Suprapubic skin (tissue), 4 donors: ENCODE results near the gene SMARCA2. TPM values are rescaled to one million over a fixed set of nuclear protein-coding genes. Genes with fewer than 3 reads are reported as not detected.

ENCODE experiments used
- DNase-seq, 2 donors: peaks; one replicate each; pipeline ENCODE4 v3.0.0-alpha.2; 2019; ENCODE audit warnings: low spot score in 2 of 2
- H3K27ac ChIP-seq: fragments of 200-600 bp; sonication (generic); one replicate; pipeline ENCODE4 v1.5.1; 2019
- H3K27me3 ChIP-seq: fragments of 200-600 bp; sonication (generic); one replicate; pipeline ENCODE4 v1.5.1; 2019
- H3K36me3 ChIP-seq: fragments of 200-600 bp; sonication (generic); one replicate; pipeline ENCODE4 v1.5.1; 2019
- H3K4me1 ChIP-seq: fragments of 200-600 bp; sonication (generic); one replicate; pipeline ENCODE4 v1.5.1; 2019
- H3K4me3 ChIP-seq: fragments of 200-600 bp; sonication (generic); one replicate; pipeline ENCODE4 v1.5.1; 2019; ENCODE audit warnings: mild to moderate bottlenecking
- H3K9me3 ChIP-seq: fragments of 200-600 bp; sonication (generic); one replicate; pipeline ENCODE4 v1.5.1; 2019
- CTCF ChIP-seq, 2 donors: fragments of 200-600 bp in 1 of 2; fragments of 450-650 bp in 1 of 2; sonication (generic) in 1 of 2; IDR thresholded peaks; one replicate each; pipeline ENCODE4 v1.5.1; 2016 to 2019; ENCODE audit warnings: antibody characterized with exemption in 2 of 2, mild to moderate bottlenecking in 1 of 2, moderate library complexity in 1 of 2
- EP300 ChIP-seq: sonication (generic); formaldehyde crosslinking; IDR thresholded peaks from one replicate; pipeline ENCODE4 v1.6.1; 2017; ENCODE audit warnings: antibody characterized with exemption
- POLR2A ChIP-seq, 2 donors: fragments of 450-650 bp; IDR thresholded peaks; one replicate each; pipeline ENCODE4 v1.6.1; 2017; ENCODE audit warnings: antibody characterized with exemption in 2 of 2, mild to moderate bottlenecking in 2 of 2, moderate library complexity in 2 of 2
- POLR2AphosphoS5 ChIP-seq, 3 donors: sonication (generic); formaldehyde crosslinking; IDR thresholded peaks; one replicate each; pipeline ENCODE4 v1.6.1; 2017; ENCODE audit warnings: antibody characterized with exemption in 3 of 3
- WGBS: methylation state at CpG from one replicate; pipeline ENCODE4 v1.1.5; 2018; 5-methylcytosine and 5-hydroxymethylcytosine counted together
- total RNA-seq, 4 donors: library from RNA; depleted of rRNA; stranded (reverse); fragments of >200 nt; gene quantifications; one replicate each; pipeline ENCODE4 v1.1.0, GENCODE V29; 2016

Gene SMARCA2
- total RNA-seq, 4 donors from 2014 or later = 88.9 to 236 (median 140) TPM

DNA sequence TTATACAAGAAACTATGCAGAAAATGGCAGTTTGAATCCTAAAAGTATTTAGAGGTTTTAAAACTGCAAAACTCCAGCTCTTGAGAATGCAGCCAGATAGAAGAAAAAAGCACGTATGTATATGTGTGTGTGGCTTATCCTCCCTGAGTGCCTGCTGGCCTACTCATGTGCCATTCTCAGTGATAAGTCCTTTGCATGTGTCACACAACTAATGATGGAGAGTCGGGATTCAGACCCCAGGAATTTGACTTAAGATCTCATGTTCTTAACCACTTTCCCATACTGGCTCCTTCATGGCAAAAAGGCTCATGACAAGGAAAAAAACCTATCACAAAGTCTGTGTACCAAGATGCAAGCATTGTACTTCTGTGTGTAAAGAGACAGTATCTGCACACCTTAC is 26.6 kb downstream of the SMARCA2 start:
- no peak for TF ChIP-seq EP300
- no peak for TF ChIP-seq CTCF (IDR thresholded peaks at IDR 0.05)
- no peak for TF ChIP-seq POLR2A (IDR thresholded peaks at IDR 0.05)
- TF ChIP-seq POLR2AphosphoS5 (IDR thresholded peaks at IDR 0.05) = no peak
- H3K27ac ChIP-seq = no peak overlapping the region
- peaks cover 54% of the 10 kb centered on the region for H3K36me3 ChIP-seq

DNA sequence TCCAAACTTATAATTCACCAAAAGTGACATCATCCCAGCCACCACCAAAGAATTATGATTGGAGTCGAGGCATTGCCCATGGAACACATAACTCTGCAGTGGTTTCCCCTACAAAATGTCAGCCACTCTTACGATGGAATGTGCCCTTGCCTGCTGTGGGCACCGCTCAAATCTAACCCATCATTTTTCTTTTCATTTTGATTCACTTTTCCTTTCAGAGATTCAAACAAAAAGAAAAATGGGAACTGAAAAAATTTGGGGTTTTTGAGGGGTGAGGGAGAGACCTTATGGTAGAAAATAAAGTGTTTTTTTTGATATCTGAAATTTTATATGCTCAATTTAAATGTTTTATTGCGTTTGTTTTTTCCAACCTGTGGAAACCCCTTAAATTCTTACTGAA is 28.1 kb downstream of the SMARCA2 start:
- 77% methylated on average over 4 of the region's 4 CpGs for WGBS
- DNase-seq = no peak
- H3K36me3 ChIP-seq = peaks cover 59% of the 10 kb centered on the region

More for the DNA sequence above, 26.6 kb downstream of the SMARCA2 start:
- Histone ChIP-seq H3K4me3 (no peak overlapping the region), H3K4me1 (peaks cover 15% of the 10 kb centered on the region), H3K27me3 (no peaks in the 10 kb centered on the region), H3K9me3 (no peaks in the 10 kb centered on the region)
- 96% methylated on average over 2 of the region's 2 CpGs for WGBS
- DNase-seq = no peak

GRCh38 chr9:2043881-2044462 is 28.8 kb downstream of the SMARCA2 start:
- H3K4me3 ChIP-seq = no peak overlapping the region
- no peak overlapping the region for H3K27ac ChIP-seq
- 83% methylated on average over 12 of the region's 12 CpGs for WGBS
- H3K27me3 ChIP-seq = no peaks in the 10 kb centered on the region
- H3K36me3 ChIP-seq = peaks cover 54% of the 10 kb centered on the region
- peaks cover 15% of the 10 kb centered on the region for H3K4me1 ChIP-seq
- DNase-seq = no peak
- no peaks in the 10 kb centered on the region for H3K9me3 ChIP-seq
- no peak for TF ChIP-seq POLR2AphosphoS5 (IDR thresholded peaks at IDR 0.05)
- TF ChIP-seq POLR2A (IDR thresholded peaks at IDR 0.05) = no peak
- TF ChIP-seq CTCF (IDR thresholded peaks at IDR 0.05) = no peak
- no peak for TF ChIP-seq EP300

More for the DNA sequence above, 28.1 kb downstream of the SMARCA2 start:
- Histone ChIP-seq H3K4me3 (no peak overlapping the region), H3K4me1 (peaks cover 15% of the 10 kb centered on the region), H3K27me3 (no peaks in the 10 kb centered on the region), H3K9me3 (no peaks in the 10 kb centered on the region), H3K27ac (no peak overlapping the region)
- TF ChIP-seq POLR2AphosphoS5 (IDR thresholded peaks at IDR 0.05) (no peak), EP300 (no peak), POLR2A (IDR thresholded peaks at IDR 0.05) (no peak), CTCF (IDR thresholded peaks at IDR 0.05) (no peak)

DNA sequence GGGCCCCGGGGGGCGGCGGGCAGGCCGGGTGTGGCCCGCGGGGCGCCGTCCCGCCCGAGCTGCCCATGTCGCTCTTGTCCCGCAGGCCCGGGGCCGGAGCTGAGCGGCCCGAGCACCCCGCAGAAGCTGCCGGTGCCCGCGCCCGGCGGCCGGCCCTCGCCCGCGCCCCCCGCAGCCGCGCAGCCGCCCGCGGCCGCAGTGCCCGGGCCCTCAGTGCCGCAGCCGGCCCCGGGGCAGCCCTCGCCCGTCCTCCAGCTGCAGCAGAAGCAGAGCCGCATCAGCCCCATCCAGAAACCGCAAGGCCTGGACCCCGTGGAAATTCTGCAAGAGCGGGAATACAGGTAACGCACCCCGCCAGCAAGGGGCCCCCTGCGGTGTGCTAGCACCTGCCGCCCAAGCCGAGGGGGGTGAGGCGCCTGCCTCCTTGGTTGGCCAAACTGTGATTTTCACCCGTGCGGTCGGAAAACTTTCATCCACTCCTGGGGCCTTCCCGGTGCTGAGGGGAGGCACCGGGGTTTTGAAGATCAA is 32.1 kb downstream of the SMARCA2 start:
- whole genome bisulfite sequencing = 90% methylated on average over 20 of the region's 54 CpGs
- H3K36me3 ChIP-seq = peaks cover 40% of the 10 kb centered on the region
- no peak overlapping the region for H3K4me3 ChIP-seq
- H3K27ac ChIP-seq = no peak overlapping the region
- DNase-seq = no peak
- no peaks in the 10 kb centered on the region for H3K27me3 ChIP-seq
- no peaks in the 10 kb centered on the region for H3K4me1 ChIP-seq
- no peaks in the 10 kb centered on the region for H3K9me3 ChIP-seq
- no peak for TF ChIP-seq POLR2A (IDR thresholded peaks at IDR 0.05)
- no peak for TF ChIP-seq POLR2AphosphoS5 (IDR thresholded peaks at IDR 0.05)
- TF ChIP-seq EP300 = no peak
- no peak for TF ChIP-seq CTCF (IDR thresholded peaks at IDR 0.05)

DNA sequence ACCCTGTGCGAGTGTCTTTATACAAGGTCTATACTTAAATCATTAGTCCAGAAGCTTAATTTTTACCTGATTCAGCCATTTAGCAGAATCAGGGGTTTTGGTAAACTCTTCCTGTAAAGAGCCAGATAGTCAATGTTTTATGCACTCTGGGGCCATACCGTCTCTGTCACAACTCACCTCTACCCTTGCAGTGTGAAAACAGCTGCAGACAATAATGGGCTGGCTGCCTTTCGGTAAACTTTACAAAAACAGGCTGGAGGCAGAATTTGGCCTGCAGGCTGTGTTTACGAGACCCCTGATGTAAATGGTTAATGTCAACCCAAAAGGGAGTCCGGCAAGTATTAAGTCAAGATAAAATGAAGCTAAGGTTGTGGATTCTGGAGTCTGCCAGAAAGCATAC is 32.8 kb downstream of the SMARCA2 start:
- whole genome bisulfite sequencing = 87% methylated on average over 5 of the region's 5 CpGs

More for the DNA sequence above, 32.8 kb downstream of the SMARCA2 start:
- no peak for TF ChIP-seq EP300
- TF ChIP-seq CTCF (IDR thresholded peaks at IDR 0.05) = no peak
- no peak for TF ChIP-seq POLR2AphosphoS5 (IDR thresholded peaks at IDR 0.05)
- no peak for TF ChIP-seq POLR2A (IDR thresholded peaks at IDR 0.05)
- H3K9me3 ChIP-seq = no peaks in the 10 kb centered on the region
- H3K27ac ChIP-seq = no peak overlapping the region
- peaks cover 36% of the 10 kb centered on the region for H3K36me3 ChIP-seq
- no peak for DNase-seq
- H3K4me1 ChIP-seq = no peaks in the 10 kb centered on the region
- H3K27me3 ChIP-seq = no peaks in the 10 kb centered on the region
- H3K4me3 ChIP-seq = no peak overlapping the region
